SIG-M5 treated with dmso at 0.1 percent for 504 hours (cell line): Measurements from ENCODE around the gene MYCN.
"Not testable (repeated sequence)": the region's sequence is repeated elsewhere in the genome, so short reads cannot be mapped to it uniquely, and the experiment has no call there.

Source experiments
- DNase-seq: peaks from one replicate; lab custom pipeline; 2025; ENCODE audit not compliant: unreplicated experiment; lab: John Stamatoyannopoulos, UW

The MYCN gene

GRCh38 chr2:15939854-15940660 lies at the start of gene MYCN:
TSS of gene MYCN (plus strand) at chr2:15940550. CDS start at chr2:15942065, 1,515 bp downstream.
- no peak for DNase-seq

GRCh38 chr2:15890936-15891905 lies 49.1 kb upstream of the MYCN start:
- DNase-seq = no peak

GRCh38 chr2:15892151-15892880 lies 48.0 kb upstream of the MYCN start:
- no peak for DNase-seq

GRCh38 chr2:15893085-15893484 lies 47.3 kb upstream of the MYCN start:
- DNase-seq = no peak

GRCh38 chr2:15893689-15894480 lies 46.5 kb upstream of the MYCN start:
- no peak for DNase-seq

- DNase-seq = no peak
These were observed 45.7 kb upstream of the MYCN start for GRCh38 chr2:15894481-15895144.

GRCh38 chr2:15895615-15896469 lies 44.5 kb upstream of the MYCN start:
- no peak for DNase-seq

- no peak for DNase-seq
These were observed 43.5 kb upstream of the MYCN start for GRCh38 chr2:15896859-15897258.

- DNase-seq = no peak
These were observed 42.8 kb upstream of the MYCN start for GRCh38 chr2:15897431-15898098.

GRCh38 chr2:15899327-15899612 lies 41.1 kb upstream of the MYCN start:
- no peak for DNase-seq

GRCh38 chr2:15899751-15900493 lies 40.4 kb upstream of the MYCN start:
- no peak for DNase-seq

- no peak for DNase-seq
These were observed 39.1 kb upstream of the MYCN start for GRCh38 chr2:15901095-15901807.

GRCh38 chr2:15901808-15902130 lies 38.6 kb upstream of the MYCN start:
- no peak for DNase-seq

GRCh38 chr2:15903910-15904309 lies 36.4 kb upstream of the MYCN start:
- not testable (repeated sequence) for DNase-seq

- DNase-seq = no peak
These were observed 35.1 kb upstream of the MYCN start for GRCh38 chr2:15905267-15905645.

- no peak for DNase-seq
These were observed 34.3 kb upstream of the MYCN start for GRCh38 chr2:15905986-15906491.

GRCh38 chr2:15906778-15907177 lies 33.6 kb upstream of the MYCN start:
- no peak for DNase-seq
